ENCODE results near the gene OGFOD3. TPM values are rescaled to one million over a fixed set of nuclear protein-coding genes. Genes with fewer than 3 reads are reported as not detected.

OGFOD3 gene
- total RNA-seq, 1 experiment from 2014 or later: 53.6 TPM

DNA sequence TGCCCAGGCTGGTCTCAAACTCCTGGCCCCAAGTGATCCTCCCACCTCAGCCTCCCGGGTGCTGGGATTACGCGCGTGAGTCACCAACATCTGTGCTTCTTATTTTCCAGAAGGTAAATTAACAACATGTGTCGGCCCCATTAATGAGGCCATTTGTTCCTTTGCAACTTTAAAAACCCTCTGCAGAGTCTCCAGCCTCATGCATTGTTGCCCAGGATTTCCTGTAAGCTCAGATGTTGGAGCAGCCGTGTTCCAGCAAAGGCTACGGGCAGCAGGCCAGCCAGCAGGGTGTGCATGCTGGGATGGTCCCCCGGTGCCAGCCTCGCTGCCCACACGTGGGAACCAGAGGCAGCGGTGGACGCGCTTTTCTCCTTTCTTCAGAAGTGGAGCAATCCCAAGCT, 19.3 kb downstream of the OGFOD3 start:
- BruUV-seq (replicated peaks): no TSS peak
- ChIA-PET RAD21 (ENCODE audit: low non-redundant PET in 1 of 2, low total read pairs in 2 of 2, uncharacterized antibody in 2 of 2, unreplicated experiment in 2 of 2) (no interaction called here), CTCF (no interaction called here), POLR2A (no interaction called here)
- intact Hi-C loops (cut with micrococcal nuclease): no loop called here
- DNase-seq (ENCODE audit: low read depth, low spot score) (no peak), ATAC-seq (no peak)
- no peak for TF ChIP-seq EZH2 (IDR thresholded peaks at IDR 0.05)
- TF ChIP-seq, protein P1, sequence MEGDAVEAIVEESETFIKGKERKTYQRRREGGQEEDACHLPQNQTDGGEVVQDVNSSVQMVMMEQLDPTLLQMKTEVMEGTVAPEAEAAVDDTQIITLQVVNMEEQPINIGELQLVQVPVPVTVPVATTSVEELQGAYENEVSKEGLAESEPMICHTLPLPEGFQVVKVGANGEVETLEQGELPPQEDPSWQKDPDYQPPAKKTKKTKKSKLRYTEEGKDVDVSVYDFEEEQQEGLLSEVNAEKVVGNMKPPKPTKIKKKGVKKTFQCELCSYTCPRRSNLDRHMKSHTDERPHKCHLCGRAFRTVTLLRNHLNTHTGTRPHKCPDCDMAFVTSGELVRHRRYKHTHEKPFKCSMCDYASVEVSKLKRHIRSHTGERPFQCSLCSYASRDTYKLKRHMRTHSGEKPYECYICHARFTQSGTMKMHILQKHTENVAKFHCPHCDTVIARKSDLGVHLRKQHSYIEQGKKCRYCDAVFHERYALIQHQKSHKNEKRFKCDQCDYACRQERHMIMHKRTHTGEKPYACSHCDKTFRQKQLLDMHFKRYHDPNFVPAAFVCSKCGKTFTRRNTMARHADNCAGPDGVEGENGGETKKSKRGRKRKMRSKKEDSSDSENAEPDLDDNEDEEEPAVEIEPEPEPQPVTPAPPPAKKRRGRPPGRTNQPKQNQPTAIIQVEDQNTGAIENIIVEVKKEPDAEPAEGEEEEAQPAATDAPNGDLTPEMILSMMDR (IDR thresholded peaks at IDR 0.05 in 2 of 3, conservative IDR thresholded peaks at IDR 0.05 in 1 of 3; ENCODE audit: borderline replicate concordance in 1 of 3, insufficient read depth in 1 of 3, low read depth in 2 of 3, low read length in 2 of 3): no peak
- TF ChIP-seq YY1 (IDR thresholded peaks at IDR 0.05; ENCODE audit: extremely low read depth, insufficient replicate concordance, low read depth, low read length): no peak
- no peak for TF ChIP-seq CBX3 (IDR thresholded peaks at IDR 0.05; ENCODE audit: low read depth)
- Histone ChIP-seq H3K4me3 (replicated peaks in 1 of 2; ENCODE audit: low read depth in 1 of 2, low read length in 2 of 2) (no peak overlapping the region), H3K9me3 (ENCODE audit: control insufficient read depth in 1 of 2, insufficient read depth in 1 of 2, low read depth in 1 of 2, low read length in 2 of 2) (no peaks in the 10 kb centered on the region), H3K36me3 (ENCODE audit: control insufficient read depth in 1 of 2, insufficient read depth in 2 of 2, low read length in 2 of 2) (peaks cover 5 to 8% of the 10 kb centered on the region in 2 experiments; a peak in 2 of 4 replicates), H3K4me1 (ENCODE audit: control insufficient read depth in 1 of 2, insufficient read depth in 2 of 2, low read length in 2 of 2) (peaks cover 0 to 9% of the 10 kb centered on the region in 2 experiments; a peak in 2 of 4 replicates), H3K79me2 (ENCODE audit: insufficient read depth, low read length) (no peaks in the 10 kb centered on the region), H4K20me1 (ENCODE audit: insufficient read depth) (no peaks in the 10 kb centered on the region), H2AFZ (ENCODE audit: low read depth, low read length, poor library complexity, severe bottlenecking) (no peak overlapping the region), H3K27me3 (ENCODE audit: insufficient read depth, low read length) (no peaks in the 10 kb centered on the region), H3K9me2 (ENCODE audit: insufficient read depth) (no peaks in the 10 kb centered on the region), H3K9ac (ENCODE audit: low read length) (no peak overlapping the region), H3K27ac (ENCODE audit: low read depth, low read length) (no peak overlapping the region), H3K4me2 (ENCODE audit: low read length) (no peak overlapping the region)

DNA sequence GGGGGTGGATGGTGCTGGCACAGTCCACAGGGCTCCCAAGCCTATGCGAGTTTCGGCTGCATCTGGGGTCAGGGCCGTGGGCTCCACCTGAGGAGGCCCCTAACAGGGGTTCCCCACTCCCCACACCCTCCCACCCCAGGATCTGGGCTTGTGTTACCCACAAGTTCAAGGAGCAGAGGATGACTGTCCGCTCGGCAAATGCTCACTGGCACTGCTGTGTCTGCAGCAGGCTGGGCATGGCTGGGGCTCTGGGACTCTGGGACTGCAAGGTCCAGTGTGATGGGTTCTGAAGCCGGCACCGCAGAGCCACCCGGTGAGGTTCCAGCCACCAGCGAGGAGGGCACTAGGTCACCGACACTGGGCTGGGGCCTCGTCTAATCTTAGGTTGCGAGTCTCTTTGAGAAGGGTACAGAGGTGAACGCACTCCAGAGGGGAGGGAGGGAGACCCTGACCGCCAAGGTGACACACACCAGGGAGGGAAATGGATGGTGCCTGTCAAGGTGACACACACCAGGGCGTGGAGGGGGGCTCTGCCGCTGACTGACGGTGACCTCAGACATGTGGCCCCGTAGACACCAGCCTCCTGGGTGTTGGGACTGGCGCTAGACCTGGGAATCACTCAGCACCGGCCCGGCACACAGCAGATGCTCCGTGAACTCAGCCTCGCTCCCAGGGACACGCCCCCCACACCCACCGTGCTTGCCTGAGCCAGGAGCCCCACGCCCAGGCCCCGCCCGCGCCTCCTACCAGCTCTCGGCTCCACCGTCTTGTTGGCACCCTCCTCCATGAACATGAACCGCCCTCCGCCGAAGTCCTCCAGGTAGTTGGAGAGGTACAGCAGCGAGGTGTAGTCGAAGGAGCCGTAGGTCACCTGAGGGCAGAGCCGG, 20.7 kb downstream of the OGFOD3 start:
- no peak for DNase-seq (ENCODE audit: low read depth, low spot score)
- no peak overlapping the region for H3K4me2 ChIP-seq (ENCODE audit: low read length)
- intact Hi-C loops (cut with micrococcal nuclease): no loop called here
- BruUV-seq (replicated peaks): no TSS peak
- H3K36me3 ChIP-seq (ENCODE audit: control insufficient read depth in 1 of 2, insufficient read depth in 2 of 2, low read length in 2 of 2): no peaks in the 10 kb centered on the region; a peak in 1 of 4 replicates
- no peak overlapping the region for H2AFZ ChIP-seq (ENCODE audit: low read depth, low read length, poor library complexity, severe bottlenecking)
- ATAC-seq: no peak
- ChIA-PET POLR2A (no interaction called here), RAD21 (ENCODE audit: low non-redundant PET in 1 of 2, low total read pairs in 2 of 2, uncharacterized antibody in 2 of 2, unreplicated experiment in 2 of 2) (no interaction called here), CTCF (no interaction called here)
- no peaks in the 10 kb centered on the region for H3K27me3 ChIP-seq (ENCODE audit: insufficient read depth, low read length)
- H3K4me1 ChIP-seq (ENCODE audit: control insufficient read depth in 1 of 2, insufficient read depth in 2 of 2, low read length in 2 of 2): peaks cover 0 to 9% of the 10 kb centered on the region in 2 experiments; a peak in 2 of 4 replicates
- H4K20me1 ChIP-seq (ENCODE audit: insufficient read depth): no peaks in the 10 kb centered on the region
- H3K9ac ChIP-seq (ENCODE audit: low read length): no peak overlapping the region
- H3K9me3 ChIP-seq (ENCODE audit: control insufficient read depth in 1 of 2, insufficient read depth in 1 of 2, low read depth in 1 of 2, low read length in 2 of 2): no peaks in the 10 kb centered on the region
- H3K9me2 ChIP-seq (ENCODE audit: insufficient read depth): no peaks in the 10 kb centered on the region
- no peak overlapping the region for H3K27ac ChIP-seq (ENCODE audit: low read depth, low read length)
- H3K4me3 ChIP-seq (replicated peaks in 1 of 2; ENCODE audit: low read depth in 1 of 2, low read length in 2 of 2): no peak overlapping the region
- no peaks in the 10 kb centered on the region for H3K79me2 ChIP-seq (ENCODE audit: insufficient read depth, low read length)
- TF ChIP-seq RAD21 (IDR thresholded peaks at IDR 0.05; ENCODE audit: low read depth) (no peak), ZNF274 (IDR thresholded peaks at IDR 0.05; ENCODE audit: low read depth, low read length) (no peak), ATF3 (IDR thresholded peaks at IDR 0.05) (no peak), CBX3 (IDR thresholded peaks at IDR 0.05; ENCODE audit: low read depth) (no peak), JUND (IDR thresholded peaks at IDR 0.05) (no peak), YY1 (IDR thresholded peaks at IDR 0.05; ENCODE audit: extremely low read depth, insufficient replicate concordance, low read depth, low read length) (no peak), TCF7L2 (IDR thresholded peaks at IDR 0.05; ENCODE audit: borderline replicate concordance, extremely low read depth, insufficient read depth, insufficient read length) (no peak), ELF1 (IDR thresholded peaks at IDR 0.05; ENCODE audit: borderline replicate concordance, low read depth) (no peak), EZH2phosphoT487 (IDR thresholded peaks at IDR 0.05; ENCODE audit: borderline replicate concordance) (no peak), POLR2A (IDR thresholded peaks at IDR 0.05; ENCODE audit: borderline replicate concordance, extremely low read depth, insufficient read depth, insufficient read length) (no peak), SRF (IDR thresholded peaks at IDR 0.05; ENCODE audit: low read depth) (no peak), POLR2AphosphoS5 (IDR thresholded peaks at IDR 0.05; ENCODE audit: low read depth, low read length) (no peak)
- TF ChIP-seq, protein P2, sequence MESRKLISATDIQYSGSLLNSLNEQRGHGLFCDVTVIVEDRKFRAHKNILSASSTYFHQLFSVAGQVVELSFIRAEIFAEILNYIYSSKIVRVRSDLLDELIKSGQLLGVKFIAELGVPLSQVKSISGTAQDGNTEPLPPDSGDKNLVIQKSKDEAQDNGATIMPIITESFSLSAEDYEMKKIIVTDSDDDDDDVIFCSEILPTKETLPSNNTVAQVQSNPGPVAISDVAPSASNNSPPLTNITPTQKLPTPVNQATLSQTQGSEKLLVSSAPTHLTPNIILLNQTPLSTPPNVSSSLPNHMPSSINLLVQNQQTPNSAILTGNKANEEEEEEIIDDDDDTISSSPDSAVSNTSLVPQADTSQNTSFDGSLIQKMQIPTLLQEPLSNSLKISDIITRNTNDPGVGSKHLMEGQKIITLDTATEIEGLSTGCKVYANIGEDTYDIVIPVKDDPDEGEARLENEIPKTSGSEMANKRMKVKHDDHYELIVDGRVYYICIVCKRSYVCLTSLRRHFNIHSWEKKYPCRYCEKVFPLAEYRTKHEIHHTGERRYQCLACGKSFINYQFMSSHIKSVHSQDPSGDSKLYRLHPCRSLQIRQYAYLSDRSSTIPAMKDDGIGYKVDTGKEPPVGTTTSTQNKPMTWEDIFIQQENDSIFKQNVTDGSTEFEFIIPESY (IDR thresholded peaks at IDR 0.05; ENCODE audit: extremely low read depth, insufficient replicate concordance, low read length): no peak

Measured in HCT116 (cell line).